GM19468 (cell line): ENCODE results near the gene KCNA4.
"Not testable (repeated sequence)": the region's sequence is repeated elsewhere in the genome, so short reads cannot be mapped to it uniquely, and the experiment has no call there.

Experiments
- ATAC-seq: cut with Tn5 transposase; IDR thresholded peaks from one replicate; pipeline ENCODE4 v1.9.1; 2021; ENCODE audit warnings: mild to moderate bottlenecking, moderate library complexity, moderate number of reproducible peaks; ENCODE audit not compliant: unreplicated experiment; ENCODE audit errors: extremely low read depth

Gene KCNA4

GRCh38 chr11:30002157-30002785 is 14.6 kb downstream of the KCNA4 start:
- no peak for ATAC-seq

GRCh38 chr11:30000986-30001750 is 15.7 kb downstream of the KCNA4 start:
- no peak for ATAC-seq

- ATAC-seq, result peak; percentile 81
Observed at GRCh38 chr11:29996016-29996415, 20.8 kb downstream of the KCNA4 start.

GRCh38 chr11:29989174-29989970 is 27.5 kb downstream of the KCNA4 start:
- ATAC-seq, result no peak

- no peak for ATAC-seq
Observed at GRCh38 chr11:29985248-29985647, 31.6 kb downstream of the KCNA4 start.

GRCh38 chr11:29984544-29984943 is 32.3 kb downstream of the KCNA4 start:
- no peak for ATAC-seq

GRCh38 chr11:29978549-29978948 is 38.3 kb downstream of the KCNA4 start:
- no peak for ATAC-seq

GRCh38 chr11:29975580-29975979 is 41.2 kb downstream of the KCNA4 start:
- ATAC-seq, result not testable (repeated sequence)

- ATAC-seq, result no peak
Observed at GRCh38 chr11:29963796-29964195, 53.0 kb downstream of the KCNA4 start.

- no peak for ATAC-seq
Observed at GRCh38 chr11:29963036-29963435, 53.8 kb downstream of the KCNA4 start.

GRCh38 chr11:29962243-29962642 is 54.6 kb downstream of the KCNA4 start:
- ATAC-seq, result no peak
